ENCODE results near the gene SORCS2.

DNA sequence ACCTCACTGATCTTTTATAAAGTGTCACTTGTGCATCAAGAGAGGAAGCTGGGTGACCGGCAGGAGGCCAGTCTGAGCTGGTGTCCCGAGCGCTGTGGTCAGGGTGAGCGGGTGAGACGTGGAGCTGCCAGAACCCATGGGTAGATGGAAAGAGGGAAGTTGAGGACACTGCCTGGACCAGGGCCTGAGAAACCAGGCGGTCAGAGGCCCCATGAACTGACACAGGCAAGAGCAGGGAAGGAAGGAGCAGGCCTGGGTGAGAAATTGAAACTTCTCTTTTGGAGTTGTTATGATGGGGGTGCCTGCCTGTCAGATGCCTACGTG is 554.7 kb downstream of the SORCS2 start:
- TF ChIP-seq POLR2A (IDR thresholded peaks at IDR 0.05; ENCODE audit: extremely low read depth, insufficient read length): no peak
- no peak for TF ChIP-seq MYC (IDR thresholded peaks at IDR 0.05; ENCODE audit: low read depth, low read length)
